Muscle of arm (tissue), 12 donors: ENCODE data around the gene SBF1. TPM values are rescaled to one million over a fixed set of nuclear protein-coding genes. Genes with fewer than 3 reads are reported as not detected.
"Not testable (repeated sequence)": the region's sequence is repeated elsewhere in the genome, so short reads cannot be mapped to it uniquely, and the experiment has no call there.

Experiments used
- DNase-seq: peaks from one replicate; pipeline ENCODE4 v3.0.0-alpha.2; 2013
- polyA plus RNA-seq, 12 donors: library from polyadenylated mRNA; unstranded; fragments of 120-200 nt; gene quantifications; one replicate each; pipeline ENCODE4 v1.2.1, GENCODE V29; 2013; ENCODE audit not compliant: insufficient read length in 12 of 12

The SBF1 gene
- polyA plus RNA-seq, 12 donors: 28.1 to 48.3 (median 35.0) TPM; not detected in 1

GRCh38 chr22:50400406-50400805 lies 74.4 kb downstream of the SBF1 start:
- no peak for DNase-seq

DNA sequence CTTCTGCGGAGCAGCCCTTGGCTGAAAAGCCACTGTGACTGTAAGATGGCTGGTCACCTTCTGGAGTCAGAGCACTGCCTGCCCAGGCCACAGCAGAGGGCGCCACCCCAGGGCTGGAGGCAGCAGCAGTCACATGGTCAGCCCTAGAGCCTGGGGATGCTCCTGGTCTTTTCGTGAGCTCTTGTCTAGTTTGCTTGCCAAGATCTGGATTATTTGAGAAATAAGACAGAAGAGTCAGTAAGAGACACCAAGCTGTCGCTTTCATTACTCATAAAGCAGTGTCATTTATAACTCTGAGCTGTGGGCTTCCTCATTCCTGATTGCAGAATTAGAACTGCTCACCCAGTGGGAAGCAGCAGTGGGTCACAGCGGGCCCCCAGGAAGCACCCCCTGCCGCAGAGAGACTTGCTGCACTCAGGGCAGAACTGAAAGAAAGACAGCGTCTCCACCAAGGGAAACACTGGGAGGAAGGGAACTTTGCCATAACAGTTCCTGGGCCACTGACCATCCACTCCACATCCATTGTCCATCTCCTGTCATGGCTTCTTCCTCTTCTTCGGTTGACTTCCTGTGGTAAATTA lies 75.0 kb downstream of the SBF1 start:
- peak; percentile 15 for DNase-seq

DNA sequence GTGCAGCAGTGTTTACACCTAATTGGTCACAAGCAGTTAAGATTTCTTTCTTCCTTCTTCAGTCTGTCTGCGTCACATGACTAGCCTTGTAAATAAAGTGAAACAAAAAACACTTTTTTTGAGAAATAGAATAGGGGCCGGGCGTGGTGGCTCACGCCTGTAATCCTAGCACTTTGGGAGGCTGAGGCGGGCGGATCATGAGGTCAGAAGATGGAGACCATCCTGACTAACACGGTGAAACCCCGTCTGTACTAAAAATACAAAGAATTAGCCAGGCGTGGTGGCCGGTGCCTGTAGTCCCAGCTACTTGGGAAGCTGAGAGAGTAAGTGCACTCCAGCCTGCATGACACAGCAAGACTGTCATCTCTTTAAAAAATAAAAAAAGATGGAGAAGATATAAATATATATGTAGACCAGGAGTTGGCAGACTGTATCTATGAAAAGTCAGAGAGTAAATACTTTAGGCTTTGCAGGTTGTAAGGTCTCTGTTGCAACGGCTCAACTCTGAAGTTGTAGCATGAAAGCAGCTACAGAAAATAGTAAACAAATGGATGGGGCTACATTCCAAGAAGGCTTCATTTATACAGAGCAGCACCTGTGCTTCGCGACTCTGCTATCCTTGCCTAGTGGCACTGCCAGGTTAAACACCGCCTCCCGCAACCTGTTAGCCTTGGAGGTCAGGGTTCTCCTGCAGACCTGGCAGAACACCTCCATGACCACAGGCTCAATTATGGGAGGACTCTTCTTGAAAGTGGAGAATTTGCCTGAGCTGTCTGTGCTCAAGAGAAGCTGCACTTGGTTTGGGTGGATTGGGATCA lies 75.8 kb downstream of the SBF1 start:
- DNase-seq: no peak

- DNase-seq: not testable (repeated sequence)
These were observed 77.3 kb downstream of the SBF1 start for GRCh38 chr22:50397371-50398060.

- DNase-seq: no peak
These were observed 78.0 kb downstream of the SBF1 start for GRCh38 chr22:50396751-50397370.

Other genes starting within 250 kb of the SBF1 start
- 10 to 100 TPM in 11 of 12 donors, not detected in 1; 18.2 to 36.0 (median 28.9) TPM for gene TUBGCP6, start 230.0 kb downstream of the SBF1 start, polyA plus RNA-seq
- gene HDAC10, start 223.8 kb downstream of the SBF1 start, polyA plus RNA-seq: 10 to 100 TPM in 11 of 12 donors, not detected in 1; 10.6 to 40.6 (median 13.2) TPM
- gene MAPK12, start 213.4 kb downstream of the SBF1 start, polyA plus RNA-seq: 100 to 1,000 TPM in 1 of 12 donors, 10 to 100 TPM in 10, 1 to 10 TPM in 1; 9.0 to 156 (median 18.0) TPM
- 1 to 10 TPM in 11 of 12 donors, not detected in 1; 4.4 to 7.4 (median 5.5) TPM for gene MAPK11, start 204.7 kb downstream of the SBF1 start, polyA plus RNA-seq
- gene PLXNB2, start 167.4 kb downstream of the SBF1 start, polyA plus RNA-seq: 100 to 1,000 TPM in 3 of 12 donors, 10 to 100 TPM in 8, not detected in 1; 67.3 to 124 (median 74.3) TPM
- 10 to 100 TPM in 1 of 12 donors, 1 to 10 TPM in 9, not detected in 2; 4.0 to 11.9 (median 4.4) TPM for gene DENND6B, start 148.0 kb downstream of the SBF1 start, polyA plus RNA-seq
- 10 to 100 TPM in 11 of 12 donors, not detected in 1; 23.5 to 43.1 (median 30.7) TPM for gene PPP6R2, start 131.7 kb downstream of the SBF1 start, polyA plus RNA-seq
- 1 to 10 TPM in 1 of 12 donors, under 1 TPM in 9, not detected in 2; 0.16 to 1.6 (median 0.34) TPM for gene ADM2, start 6.5 kb upstream of the SBF1 start, polyA plus RNA-seq
- under 1 TPM in 3 of 12 donors, not detected in 9; 0.16 to 0.20 (median 0.18) TPM for gene MIOX, start 11.8 kb upstream of the SBF1 start, polyA plus RNA-seq
- gene LMF2, start 32.7 kb upstream of the SBF1 start, polyA plus RNA-seq: 10 to 100 TPM in 11 of 12 donors, not detected in 1; 26.3 to 67.1 (median 33.1) TPM
- gene NCAPH2, start 33.2 kb upstream of the SBF1 start, polyA plus RNA-seq: 10 to 100 TPM in 11 of 12 donors, not detected in 1; 22.0 to 33.1 (median 29.8) TPM
- 1 to 10 TPM in 7 of 12 donors, under 1 TPM in 1, not detected in 4; 0.28 to 4.3 (median 2.0) TPM for gene SCO2, start 50.6 kb upstream of the SBF1 start, polyA plus RNA-seq
- 10 to 100 TPM in 1 of 12 donors, 1 to 10 TPM in 10, not detected in 1; 1.9 to 25.0 (median 2.9) TPM for gene TYMP, start 55.0 kb upstream of the SBF1 start, polyA plus RNA-seq
- gene KLHDC7B, start 70.9 kb upstream of the SBF1 start, polyA plus RNA-seq: under 1 TPM in 2 of 12 donors, not detected in 10; 0.09 to 0.17 TPM
- gene SYCE3, start 87.9 kb upstream of the SBF1 start, polyA plus RNA-seq: not detected
- 10 to 100 TPM in 11 of 12 donors, not detected in 1; 22.1 to 61.0 (median 35.1) TPM for gene CPT1B, start 103.4 kb upstream of the SBF1 start, polyA plus RNA-seq
- 10 to 100 TPM in 11 of 12 donors, not detected in 1; 36.0 to 74.3 (median 47.3) TPM for gene CHKB, start 107.8 kb upstream of the SBF1 start, polyA plus RNA-seq
- 1 to 10 TPM in 1 of 12 donors, under 1 TPM in 10, not detected in 1; 0.11 to 3.1 (median 0.43) TPM for gene MAPK8IP2, start 125.8 kb upstream of the SBF1 start, polyA plus RNA-seq
- gene ARSA, start 153.1 kb upstream of the SBF1 start, polyA plus RNA-seq: 10 to 100 TPM in 11 of 12 donors, not detected in 1; 10.4 to 22.9 (median 13.4) TPM
- 10 to 100 TPM in 11 of 12 donors, not detected in 1; 10.7 to 26.1 (median 14.6) TPM for gene SHANK3, start 197.8 kb upstream of the SBF1 start, polyA plus RNA-seq